ENCODE measurements around the gene MDFIC. TPM values are rescaled to one million over a fixed set of nuclear protein-coding genes. Genes with fewer than 3 reads are reported as not detected.

MDFIC gene
- total RNA-seq, 1 experiment from 2014 or later = 7.3 TPM

DNA sequence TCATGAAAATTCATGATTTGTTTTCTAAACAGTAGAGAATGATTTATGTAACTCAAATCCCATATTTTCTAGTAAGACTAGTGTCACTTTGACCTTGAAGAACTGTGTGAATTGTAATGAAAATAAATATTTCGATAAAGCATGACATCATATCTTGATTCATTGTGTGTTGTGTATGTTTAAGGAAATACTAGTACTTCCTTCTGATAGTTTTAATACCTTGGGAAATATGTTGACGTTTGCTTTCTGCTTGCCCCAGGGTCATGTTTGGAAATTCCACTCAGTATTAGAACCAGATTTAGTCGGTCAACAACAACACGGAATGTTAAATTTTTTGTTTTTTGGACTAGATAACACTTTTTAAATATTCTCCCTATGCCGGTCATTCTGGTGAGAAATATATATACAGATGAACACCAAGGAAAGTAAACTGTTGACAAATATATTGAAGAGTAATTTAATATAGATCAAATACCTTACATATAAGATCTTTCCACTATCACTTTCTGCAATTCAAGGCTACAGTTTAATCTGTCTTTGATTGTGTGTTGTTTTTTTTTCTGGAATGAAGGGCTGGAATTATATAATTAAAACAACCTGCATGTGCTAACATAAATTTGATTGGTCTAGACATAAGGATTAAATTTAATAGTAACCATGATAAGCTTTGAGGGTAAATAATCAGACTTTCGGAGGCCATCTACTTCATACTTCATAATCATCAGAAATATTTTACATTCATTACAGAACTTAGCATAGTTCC, 126.2 kb downstream of the MDFIC start:
- Histone ChIP-seq H3K36me3 (ENCODE audit: control insufficient read depth, insufficient read depth, low read length) (no peaks in the 10 kb centered on the region), H3K9me3 (ENCODE audit: control insufficient read depth, insufficient read depth, low read depth, low read length) (no peaks in the 10 kb centered on the region), H3K27me3 (ENCODE audit: control insufficient read depth, insufficient read depth, low read length) (no peaks in the 10 kb centered on the region), H3K4me3 (ENCODE audit: low read depth in 2 of 2, low read length in 2 of 2) (no peak overlapping the region), H3K4me1 (ENCODE audit: control insufficient read depth, insufficient read depth, low read length) (no peaks in the 10 kb centered on the region), H3K27ac (ENCODE audit: low read length) (no peak overlapping the region)
- intact Hi-C loops (cut with micrococcal nuclease; ENCODE audit: unreplicated experiment) (no loop called here), in situ Hi-C loops (cut with HindIII; ENCODE audit: low pct_unique_long_range_greater_than_20kb, low sequenced_read_pairs) (no loop called here)
- ChIA-PET CTCF (no interaction called here), POLR2A (no interaction called here)
- DNase-seq (ENCODE audit: low read depth, low spot score) (no peak), ATAC-seq (no peak)
- TF ChIP-seq, protein P1, sequence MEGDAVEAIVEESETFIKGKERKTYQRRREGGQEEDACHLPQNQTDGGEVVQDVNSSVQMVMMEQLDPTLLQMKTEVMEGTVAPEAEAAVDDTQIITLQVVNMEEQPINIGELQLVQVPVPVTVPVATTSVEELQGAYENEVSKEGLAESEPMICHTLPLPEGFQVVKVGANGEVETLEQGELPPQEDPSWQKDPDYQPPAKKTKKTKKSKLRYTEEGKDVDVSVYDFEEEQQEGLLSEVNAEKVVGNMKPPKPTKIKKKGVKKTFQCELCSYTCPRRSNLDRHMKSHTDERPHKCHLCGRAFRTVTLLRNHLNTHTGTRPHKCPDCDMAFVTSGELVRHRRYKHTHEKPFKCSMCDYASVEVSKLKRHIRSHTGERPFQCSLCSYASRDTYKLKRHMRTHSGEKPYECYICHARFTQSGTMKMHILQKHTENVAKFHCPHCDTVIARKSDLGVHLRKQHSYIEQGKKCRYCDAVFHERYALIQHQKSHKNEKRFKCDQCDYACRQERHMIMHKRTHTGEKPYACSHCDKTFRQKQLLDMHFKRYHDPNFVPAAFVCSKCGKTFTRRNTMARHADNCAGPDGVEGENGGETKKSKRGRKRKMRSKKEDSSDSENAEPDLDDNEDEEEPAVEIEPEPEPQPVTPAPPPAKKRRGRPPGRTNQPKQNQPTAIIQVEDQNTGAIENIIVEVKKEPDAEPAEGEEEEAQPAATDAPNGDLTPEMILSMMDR (IDR thresholded peaks at IDR 0.05) = no peak
- no peak for TF ChIP-seq TCF7L2 (IDR thresholded peaks at IDR 0.05; ENCODE audit: low read depth, low read length)
- TF ChIP-seq SIN3A (IDR thresholded peaks at IDR 0.05; ENCODE audit: borderline replicate concordance, insufficient read depth, low read depth, low read length) = no peak
- no TSS peak for BruUV-seq (replicated peaks)

DNA sequence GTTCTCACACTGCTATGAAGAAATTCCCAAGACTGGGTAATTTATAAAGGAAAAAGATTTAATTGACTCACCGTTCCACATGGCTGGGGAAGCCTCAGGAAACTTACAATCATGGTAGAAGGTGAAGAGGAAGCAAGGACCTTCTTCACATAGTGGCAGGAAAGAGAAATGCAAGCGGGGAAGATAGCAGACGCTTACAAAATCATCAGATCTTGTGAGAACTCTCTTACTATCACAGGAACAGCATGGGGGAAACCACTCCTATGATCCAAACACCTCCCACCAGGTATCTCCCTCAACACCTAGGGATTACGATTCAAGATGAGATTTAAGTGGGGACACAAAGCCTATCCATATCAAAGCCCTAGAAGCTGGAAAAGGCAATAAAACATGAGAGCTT, 130.8 kb downstream of the MDFIC start:
- Histone ChIP-seq H3K4me3 (ENCODE audit: low read depth in 2 of 2, low read length in 2 of 2) (no peak overlapping the region), H3K4me1 (ENCODE audit: control insufficient read depth, insufficient read depth, low read length) (no peaks in the 10 kb centered on the region), H3K27me3 (ENCODE audit: control insufficient read depth, insufficient read depth, low read length) (no peaks in the 10 kb centered on the region), H3K36me3 (ENCODE audit: control insufficient read depth, insufficient read depth, low read length) (no peaks in the 10 kb centered on the region), H3K9me3 (ENCODE audit: control insufficient read depth, insufficient read depth, low read depth, low read length) (no peaks in the 10 kb centered on the region), H3K27ac (ENCODE audit: low read length) (no peak overlapping the region)
- ATAC-seq (no peak), DNase-seq (ENCODE audit: low read depth, low spot score) (no peak)
- intact Hi-C loops (cut with micrococcal nuclease; ENCODE audit: unreplicated experiment) (no loop called here), in situ Hi-C loops (cut with HindIII; ENCODE audit: low pct_unique_long_range_greater_than_20kb, low sequenced_read_pairs) (no loop called here)
- TF ChIP-seq, protein P2, sequence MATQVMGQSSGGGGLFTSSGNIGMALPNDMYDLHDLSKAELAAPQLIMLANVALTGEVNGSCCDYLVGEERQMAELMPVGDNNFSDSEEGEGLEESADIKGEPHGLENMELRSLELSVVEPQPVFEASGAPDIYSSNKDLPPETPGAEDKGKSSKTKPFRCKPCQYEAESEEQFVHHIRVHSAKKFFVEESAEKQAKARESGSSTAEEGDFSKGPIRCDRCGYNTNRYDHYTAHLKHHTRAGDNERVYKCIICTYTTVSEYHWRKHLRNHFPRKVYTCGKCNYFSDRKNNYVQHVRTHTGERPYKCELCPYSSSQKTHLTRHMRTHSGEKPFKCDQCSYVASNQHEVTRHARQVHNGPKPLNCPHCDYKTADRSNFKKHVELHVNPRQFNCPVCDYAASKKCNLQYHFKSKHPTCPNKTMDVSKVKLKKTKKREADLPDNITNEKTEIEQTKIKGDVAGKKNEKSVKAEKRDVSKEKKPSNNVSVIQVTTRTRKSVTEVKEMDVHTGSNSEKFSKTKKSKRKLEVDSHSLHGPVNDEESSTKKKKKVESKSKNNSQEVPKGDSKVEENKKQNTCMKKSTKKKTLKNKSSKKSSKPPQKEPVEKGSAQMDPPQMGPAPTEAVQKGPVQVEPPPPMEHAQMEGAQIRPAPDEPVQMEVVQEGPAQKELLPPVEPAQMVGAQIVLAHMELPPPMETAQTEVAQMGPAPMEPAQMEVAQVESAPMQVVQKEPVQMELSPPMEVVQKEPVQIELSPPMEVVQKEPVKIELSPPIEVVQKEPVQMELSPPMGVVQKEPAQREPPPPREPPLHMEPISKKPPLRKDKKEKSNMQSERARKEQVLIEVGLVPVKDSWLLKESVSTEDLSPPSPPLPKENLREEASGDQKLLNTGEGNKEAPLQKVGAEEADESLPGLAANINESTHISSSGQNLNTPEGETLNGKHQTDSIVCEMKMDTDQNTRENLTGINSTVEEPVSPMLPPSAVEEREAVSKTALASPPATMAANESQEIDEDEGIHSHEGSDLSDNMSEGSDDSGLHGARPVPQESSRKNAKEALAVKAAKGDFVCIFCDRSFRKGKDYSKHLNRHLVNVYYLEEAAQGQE (IDR thresholded peaks at IDR 0.05; ENCODE audit: insufficient read depth in 1 of 2, low read depth in 2 of 2, low read length in 1 of 2) = no peak
- TF ChIP-seq SIN3A (IDR thresholded peaks at IDR 0.05; ENCODE audit: borderline replicate concordance, insufficient read depth, low read depth, low read length) (no peak), POLR2AphosphoS5 (IDR thresholded peaks at IDR 0.05; ENCODE audit: low read depth, low read length) (no peak), TCF7L2 (IDR thresholded peaks at IDR 0.05; ENCODE audit: low read depth, low read length) (no peak)
- BruUV-seq (replicated peaks) = no TSS peak
- ChIA-PET POLR2A (no interaction called here), CTCF (no interaction called here)

DNA sequence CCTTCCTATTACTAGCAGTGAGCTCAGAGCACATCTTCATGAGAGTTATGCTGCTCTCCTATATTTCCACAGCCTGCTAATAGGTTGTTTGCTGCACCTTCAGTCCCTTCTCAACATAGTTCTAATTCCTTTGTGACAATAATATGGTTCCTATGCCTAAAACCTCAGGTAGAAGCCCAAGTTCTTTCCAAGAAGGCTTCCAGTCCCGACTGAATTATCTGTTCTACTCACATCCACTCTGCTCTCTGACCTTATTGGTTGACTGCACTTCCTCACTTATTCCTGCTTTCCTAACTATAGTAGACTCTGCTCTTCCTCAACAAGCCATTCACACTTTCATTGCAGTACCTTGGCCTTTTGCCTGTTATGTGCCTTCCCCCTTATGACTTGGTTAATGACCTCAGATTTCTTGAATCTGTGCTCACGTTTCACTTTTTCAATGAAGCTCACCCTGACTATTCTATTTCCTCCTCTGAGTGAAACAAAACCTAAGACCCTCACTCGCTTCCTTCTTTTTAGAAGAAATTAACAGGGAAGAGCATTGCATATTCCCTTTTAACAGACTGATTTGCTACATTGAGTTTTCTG, 132.7 kb downstream of the MDFIC start:
- no peak overlapping the region for H3K4me3 ChIP-seq (ENCODE audit: low read depth in 2 of 2, low read length in 2 of 2)
- intact Hi-C loops (cut with micrococcal nuclease; ENCODE audit: unreplicated experiment) = no loop called here
- BruUV-seq (replicated peaks) = no TSS peak
- ChIA-PET POLR2A (no interaction called here), CTCF (no interaction called here)
- H3K4me1 ChIP-seq (ENCODE audit: control insufficient read depth, insufficient read depth, low read length) = no peaks in the 10 kb centered on the region
- no peaks in the 10 kb centered on the region for H3K36me3 ChIP-seq (ENCODE audit: control insufficient read depth, insufficient read depth, low read length)
- no peak overlapping the region for H3K27ac ChIP-seq (ENCODE audit: low read length)
- in situ Hi-C loops (cut with HindIII; ENCODE audit: low pct_unique_long_range_greater_than_20kb, low sequenced_read_pairs) = no loop called here
- TF ChIP-seq SIN3A (IDR thresholded peaks at IDR 0.05; ENCODE audit: borderline replicate concordance, insufficient read depth, low read depth, low read length) (no peak), TCF7L2 (IDR thresholded peaks at IDR 0.05; ENCODE audit: low read depth, low read length) (no peak), POLR2AphosphoS5 (IDR thresholded peaks at IDR 0.05; ENCODE audit: low read depth, low read length) (no peak)
- TF ChIP-seq, protein P1 (IDR thresholded peaks at IDR 0.05) = no peak
- TF ChIP-seq, protein P2 (IDR thresholded peaks at IDR 0.05; ENCODE audit: insufficient read depth in 1 of 2, low read depth in 2 of 2, low read length in 1 of 2) = no peak
- ATAC-seq (no peak), DNase-seq (ENCODE audit: low read depth, low spot score) (no peak)
- no peaks in the 10 kb centered on the region for H3K27me3 ChIP-seq (ENCODE audit: control insufficient read depth, insufficient read depth, low read length)
- no peaks in the 10 kb centered on the region for H3K9me3 ChIP-seq (ENCODE audit: control insufficient read depth, insufficient read depth, low read depth, low read length)
